ENCODE data around the gene NSMCE4A. TPM values are rescaled to one million over a fixed set of nuclear protein-coding genes. Genes with fewer than 3 reads are reported as not detected.

Gene NSMCE4A
- total and polyA plus RNA-seq, 9 of the 15 experiments (the other 6 are each of a cell fraction or from before 2014, with no cell fraction given): 8.4 to 88.5 (median 46.4) TPM

- TF ChIP-seq ZNF740 (CRISPR knock-in tag; IDR thresholded peaks at IDR 0.05) (no peak), ZNF740 (tag; IDR thresholded peaks at IDR 0.05) (no peak), ETV5 (CRISPR knock-in tag; IDR thresholded peaks at IDR 0.05; ENCODE audit: low read depth) (no peak; the same call in 1 of the 2 replicates), CREM (IDR thresholded peaks at IDR 0.05; ENCODE audit: low read depth) (peak; percentile 56), ASH1L (IDR thresholded peaks at IDR 0.05; ENCODE audit: borderline replicate concordance, low read depth, partially characterized antibody) (no peak), ZNF449 (CRISPR knock-in tag; IDR thresholded peaks at IDR 0.05) (no peak), MCM5 (IDR thresholded peaks at IDR 0.05; ENCODE audit: low read depth) (no peak), FOXP4 (CRISPR knock-in tag; IDR thresholded peaks at IDR 0.05; ENCODE audit: borderline replicate concordance) (no peak), ZNF407 (IDR thresholded peaks at IDR 0.05; ENCODE audit: low read depth) (no peak), ZBTB7A (IDR thresholded peaks at IDR 0.05; ENCODE audit: borderline replicate concordance, control insufficient read depth, low read depth, low read length) (peak; percentile 79; the same call in 1 of the 2 replicates), HOMEZ (CRISPR knock-in tag; IDR thresholded peaks at IDR 0.05) (no peak), ZNF121 (CRISPR knock-in tag; conservative IDR thresholded peaks at IDR 0.05) (no peak)
Measured at GRCh38 chr10:121927841-121928527, 47.0 kb downstream of the NSMCE4A start, which contains the start of gene ATE1 (continued).

All from K562 (cell line).